ENCODE results near the gene LMO2.
A peak's percentile ranks its signal among the peaks of the same experiment; 100 is the strongest.

- TF ChIP-seq CTCF (IDR thresholded peaks at IDR 0.05; ENCODE audit: extremely low read depth in 1 of 2, insufficient read depth in 1 of 2, low read depth in 1 of 2, low read length in 2 of 2) (no peak), POLR2AphosphoS5 (IDR thresholded peaks at IDR 0.05; ENCODE audit: insufficient read depth, low read depth, low read length) (no peak), EZH2 (IDR thresholded peaks at IDR 0.05; ENCODE audit: borderline replicate concordance, low read depth, low read length, severe bottlenecking) (peak; percentile 67)
Measured at GRCh38 chr11:33828604-33829429, 63.1 kb downstream of the LMO2 start.

Data from endothelial cell of umbilical vein (primary cell).